H1 (cell line): ENCODE results near the gene MUC16. TPM values are rescaled to one million over a fixed set of nuclear protein-coding genes. Genes with fewer than 3 reads are reported as not detected.

Experiments used
- ASH2L ChIP-seq: fragments of 200-600, 300-600 bp; sonication (generic); IDR thresholded peaks from one replicate; pipeline ENCODE4 v1.7.1; 2017; ENCODE audit warnings: low read length
- CHD7 ChIP-seq: fragments of 300-600 bp; sonication (generic); IDR thresholded peaks from 2 replicates; pipeline ENCODE4 v1.7.1; 2012; ENCODE audit warnings: low read length, moderate library complexity, mild to moderate bottlenecking, inconsistent platforms; ENCODE audit not compliant: insufficient replicate concordance
- HDAC6 ChIP-seq: IDR thresholded peaks from one replicate; pipeline ENCODE4 v1.7.1; 2012; ENCODE audit warnings: low read depth, mild to moderate bottlenecking, inconsistent platforms, low read length, moderate library complexity
- NRF1 ChIP-seq: IDR thresholded peaks from 2 replicates; pipeline ENCODE4 v1.6.1; 2011; ENCODE audit warnings: mild to moderate bottlenecking, low read depth, low read length, improper control_type of control experiment
- POLR2A ChIP-seq, 2 experiments: IDR thresholded peaks; 1 replicate in 1 of 2; 2 replicates in 1 of 2; pipeline ENCODE4 v1.6.1; 2011; ENCODE audit warnings: low read depth in 2 of 2, low read length in 2 of 2, mild to moderate bottlenecking in 2 of 2; ENCODE audit errors: control extremely low read depth in 1 of 2
- SP1 ChIP-seq: IDR thresholded peaks from 2 replicates; pipeline ENCODE4 v1.6.1; 2011; ENCODE audit warnings: low read depth, low read length
- SUZ12 ChIP-seq: fragments of 200-600 bp; sonication (generic); IDR thresholded peaks from 2 replicates; pipeline ENCODE4 v1.6.1; 2012; ENCODE audit warnings: mild to moderate bottlenecking, inconsistent platforms, low read length, moderate library complexity, mixed read lengths
- YY1 ChIP-seq: IDR thresholded peaks from 2 replicates; pipeline ENCODE4 v1.6.1; 2011; ENCODE audit warnings: low read depth, mild to moderate bottlenecking, low read length
- polyA plus RNA-seq, 7 experiments: library from polyadenylated mRNA; depleted of rRNA in 3 of 7; stranded (reverse) in 5 of 7; unstranded in 2 of 7; fragments of >200 nt in 5 of 7; fragments of 200-250 nt in 2 of 7; gene quantifications; 1 replicate in 5 of 7; 2 replicates in 1 of 7; 4 replicates in 1 of 7; pipeline versions ENCODE4 v1.2.1 to v1.2.3, GENCODE V29; 2011 to 2013; ENCODE audit warnings: missing spikeins in 2 of 7, mixed read lengths in 2 of 7
- total RNA-seq: library from RNA; stranded (reverse); fragmentation: NEBNext Ultra II Directional; extraction: Animal tissue kit (Norgen Biotek cat#: 25700); gene quantifications from 2 replicates; pipeline ENCODE4 v1.2.1, GENCODE V29; 2021
- TF ChIP-seq, protein P1 (sequence below): IDR thresholded peaks from 2 replicates; pipeline ENCODE4 v1.6.1; 2011; ENCODE audit warnings: low read depth, mild to moderate bottlenecking, low read length; ENCODE audit not compliant: insufficient read depth

Gene MUC16
- total and polyA plus RNA-seq, 2 of the 8 experiments (the other 6 are each of a cell fraction or from before 2014, with no cell fraction given), result 0.17 to 0.60 TPM

DNA sequence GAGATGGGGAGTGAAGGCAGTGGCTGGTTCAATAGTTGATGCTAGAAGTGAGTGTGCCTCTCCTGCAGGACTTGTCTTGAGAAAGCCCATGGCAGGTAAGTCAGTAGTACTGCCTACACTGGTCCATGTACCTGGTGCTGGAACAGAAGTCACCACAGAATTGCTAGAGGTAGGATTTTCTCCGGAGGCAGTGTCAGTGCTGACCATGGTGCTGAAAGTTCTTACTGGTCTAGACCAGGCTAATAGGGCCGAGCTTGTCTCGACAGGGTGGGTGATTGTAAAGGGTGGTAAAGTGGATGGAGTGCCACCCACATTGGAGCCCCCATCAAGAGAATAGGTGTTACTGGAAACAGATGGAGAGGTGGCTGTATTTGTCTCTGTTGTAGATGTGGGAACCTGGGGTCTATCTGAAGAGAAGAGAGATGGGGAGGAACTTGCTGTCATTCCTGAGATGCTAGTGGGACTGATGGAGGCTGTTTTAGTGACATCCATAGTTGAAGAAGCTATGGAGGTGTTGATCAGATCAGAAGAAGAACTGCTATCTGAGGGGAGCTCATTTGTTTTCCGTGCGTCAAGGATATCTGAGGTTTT, 36.6 kb downstream of the MUC16 start (continued):
- no peak for TF ChIP-seq CHD7
- TF ChIP-seq ASH2L, result no peak
- TF ChIP-seq POLR2A (IDR thresholded peaks at IDR 0.05; ENCODE audit: control extremely low read depth in 1 of 2, low read depth in 2 of 2, low read length in 2 of 2), result no peak
- no peak for TF ChIP-seq NRF1
- no peak for TF ChIP-seq YY1
- TF ChIP-seq SUZ12, result no peak
- TF ChIP-seq SP1, result no peak
- TF ChIP-seq, protein P1, sequence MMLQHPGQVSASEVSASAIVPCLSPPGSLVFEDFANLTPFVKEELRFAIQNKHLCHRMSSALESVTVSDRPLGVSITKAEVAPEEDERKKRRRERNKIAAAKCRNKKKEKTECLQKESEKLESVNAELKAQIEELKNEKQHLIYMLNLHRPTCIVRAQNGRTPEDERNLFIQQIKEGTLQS, result no peak
- no peak for TF ChIP-seq HDAC6
- TF ChIP-seq, all 59 proteins: peak for 0
